Nephron (organoid): ENCODE measurements around the gene KIRREL3.
A peak's percentile ranks its signal among the peaks of the same experiment; 100 is the strongest.

Experiments
- H3K27ac Mint-ChIP-seq, 3 experiments: 2 replicates each; pipeline ENCODE4 v1.8.0; 2020; ENCODE audit warnings: mixed read lengths in 3 of 3, mild to moderate bottlenecking in 2 of 3, moderate library complexity in 1 of 3
- H3K27me3 Mint-ChIP-seq: 2 replicates; pipeline ENCODE4 v1.8.0; 2021; ENCODE audit warnings: low read depth, mild to moderate bottlenecking, moderate library complexity, mixed read lengths
- H3K36me3 Mint-ChIP-seq: 2 replicates; pipeline ENCODE4 v1.8.0; 2020; ENCODE audit warnings: low read depth, mixed read lengths
- H3K4me1 Mint-ChIP-seq: 2 replicates; pipeline ENCODE4 v1.8.0; 2020; ENCODE audit warnings: mixed read lengths
- H3K4me3 Mint-ChIP-seq, 3 experiments: 2 replicates each; pipeline ENCODE4 v1.8.0; 2020; ENCODE audit warnings: mild to moderate bottlenecking in 3 of 3, mixed read lengths in 3 of 3, moderate library complexity in 2 of 3
- H3K9me3 Mint-ChIP-seq: 2 replicates; pipeline ENCODE4 v1.8.0; 2020; ENCODE audit warnings: mixed read lengths
- CTCF ChIP-seq, 3 experiments: fragments of 200-600 bp; sonication (generic); IDR thresholded peaks; one replicate each; pipeline ENCODE4 v1.5.0; 2021; ENCODE audit warnings: antibody characterized with exemption in 3 of 3; ENCODE audit not compliant: unreplicated experiment in 3 of 3

KIRREL3 gene

GRCh38 chr11:126781942-126782341 is 218.6 kb downstream of the KIRREL3 start:
- peak overlapping the region; percentile 5 to 44 (median 37) for H3K27ac Mint-ChIP-seq
- H3K4me3 Mint-ChIP-seq, result no peak overlapping the region
- no peaks in the 10 kb centered on the region for H3K36me3 Mint-ChIP-seq
- H3K27me3 Mint-ChIP-seq, result no peaks in the 10 kb centered on the region
- H3K9me3 Mint-ChIP-seq, result no peaks in the 10 kb centered on the region
- no peak for TF ChIP-seq CTCF (IDR thresholded peaks at IDR 0.05; ENCODE audit: unreplicated experiment in 3 of 3)
- H3K4me1 Mint-ChIP-seq, result peaks cover 23% of the 10 kb centered on the region

- H3K4me3 Mint-ChIP-seq, result no peak overlapping the region
- peaks cover 36% of the 10 kb centered on the region for H3K4me1 Mint-ChIP-seq
- no peak for TF ChIP-seq CTCF (IDR thresholded peaks at IDR 0.05; ENCODE audit: unreplicated experiment in 3 of 3)
- no peaks in the 10 kb centered on the region for H3K9me3 Mint-ChIP-seq
- peaks cover 18% of the 10 kb centered on the region for H3K27me3 Mint-ChIP-seq
- no peaks in the 10 kb centered on the region for H3K36me3 Mint-ChIP-seq
- no peak overlapping the region for H3K27ac Mint-ChIP-seq
Measured at GRCh38 chr11:126776119-126776518, 224.5 kb downstream of the KIRREL3 start.

GRCh38 chr11:126772267-126772666 is 228.3 kb downstream of the KIRREL3 start:
- Mint-ChIP-seq H3K27ac (no peak overlapping the region), H3K36me3 (no peaks in the 10 kb centered on the region), H3K4me3 (no peak overlapping the region), H3K27me3 (peaks cover 26% of the 10 kb centered on the region), H3K4me1 (peaks cover 28% of the 10 kb centered on the region), H3K9me3 (no peaks in the 10 kb centered on the region)
- no peak for TF ChIP-seq CTCF (IDR thresholded peaks at IDR 0.05; ENCODE audit: unreplicated experiment in 3 of 3)

- H3K4me1 Mint-ChIP-seq, result peaks cover 5% of the 10 kb centered on the region
- no peak for TF ChIP-seq CTCF (IDR thresholded peaks at IDR 0.05; ENCODE audit: unreplicated experiment in 3 of 3)
- no peak overlapping the region for H3K27ac Mint-ChIP-seq
Measured at GRCh38 chr11:126768702-126769101, 231.9 kb downstream of the KIRREL3 start.

GRCh38 chr11:126766440-126766839 is 234.1 kb downstream of the KIRREL3 start:
- no peaks in the 10 kb centered on the region for H3K4me1 Mint-ChIP-seq
- peaks cover 20% of the 10 kb centered on the region for H3K27me3 Mint-ChIP-seq
- no peaks in the 10 kb centered on the region for H3K9me3 Mint-ChIP-seq
- no peaks in the 10 kb centered on the region for H3K36me3 Mint-ChIP-seq
- H3K4me3 Mint-ChIP-seq, result no peak overlapping the region
- no peak for TF ChIP-seq CTCF (IDR thresholded peaks at IDR 0.05; ENCODE audit: unreplicated experiment in 3 of 3)
- H3K27ac Mint-ChIP-seq, result no peak overlapping the region

More at GRCh38 chr11:126768702-126769101, 231.9 kb downstream of the KIRREL3 start:
- no peaks in the 10 kb centered on the region for H3K36me3 Mint-ChIP-seq
- H3K4me3 Mint-ChIP-seq, result no peak overlapping the region
- no peaks in the 10 kb centered on the region for H3K9me3 Mint-ChIP-seq
- H3K27me3 Mint-ChIP-seq, result peaks cover 31% of the 10 kb centered on the region

- no peaks in the 10 kb centered on the region for H3K9me3 Mint-ChIP-seq
- TF ChIP-seq CTCF (IDR thresholded peaks at IDR 0.05; ENCODE audit: unreplicated experiment in 3 of 3), result no peak
- H3K36me3 Mint-ChIP-seq, result no peaks in the 10 kb centered on the region
- peaks cover 3% of the 10 kb centered on the region for H3K4me1 Mint-ChIP-seq
- no peak overlapping the region for H3K27ac Mint-ChIP-seq
- peaks cover 18% of the 10 kb centered on the region for H3K27me3 Mint-ChIP-seq
- H3K4me3 Mint-ChIP-seq, result no peak overlapping the region
Measured at GRCh38 chr11:126765196-126765595, 235.4 kb downstream of the KIRREL3 start.
